ENCODE data around the gene GLIS1. TPM values are rescaled to one million over a fixed set of nuclear protein-coding genes. Genes with fewer than 3 reads are reported as not detected.

Gene GLIS1
- total and polyA plus RNA-seq, 2 of the 8 experiments (the other 6 are each of a cell fraction or from before 2014, with no cell fraction given) = 0.15 to 0.22 TPM

DNA sequence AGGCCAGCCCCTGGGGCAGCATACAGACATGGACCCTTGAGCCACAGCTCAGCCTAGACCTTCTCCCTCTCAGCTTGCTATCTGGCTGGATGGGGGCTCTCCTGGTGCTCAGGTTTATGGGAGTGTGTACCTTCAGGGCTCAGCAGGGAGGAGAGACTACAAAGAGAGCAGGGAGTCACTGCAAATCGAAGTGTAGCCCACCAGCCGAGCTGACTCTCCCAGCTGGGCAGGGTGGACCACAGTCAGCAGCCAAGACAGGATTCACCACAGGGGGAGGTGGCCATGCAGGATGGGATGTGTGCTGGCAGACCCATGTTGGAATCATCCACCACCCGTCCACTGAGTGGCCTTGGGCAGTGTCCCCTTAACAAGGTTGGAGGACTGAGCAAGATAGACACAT is 78.3 kb downstream of the GLIS1 start:
- H3K27ac ChIP-seq (ENCODE audit: low read depth, low read length) = no peak overlapping the region
- no peak for FAIRE-seq
- no peak overlapping the region for H3K23ac ChIP-seq (ENCODE audit: insufficient read length)
- H3K79me2 ChIP-seq (ENCODE audit: control insufficient read depth in 1 of 2, insufficient read depth in 2 of 2, low read length in 2 of 2) = no peaks in the 10 kb centered on the region
- no peaks in the 10 kb centered on the region for H3K23me2 ChIP-seq (ENCODE audit: low read depth, low read length)
- H3K9me3 ChIP-seq (ENCODE audit: insufficient read depth in 2 of 2, low read depth in 1 of 2, low read length in 1 of 2) = no peaks in the 10 kb centered on the region
- H3K27me3 ChIP-seq (replicated peaks in 1 of 4; ENCODE audit: control insufficient read depth in 3 of 4, extremely low read depth in 1 of 4, insufficient read depth in 3 of 4, low read length in 3 of 4) = no peaks in the 10 kb centered on the region
- H3K4ac ChIP-seq (replicated peaks; ENCODE audit: insufficient read length, low read depth, low read length) = no peak overlapping the region
- no peak overlapping the region for H2BK5ac ChIP-seq (ENCODE audit: low read depth, low read length)
- H2AFZ ChIP-seq (ENCODE audit: low read length) = no peak overlapping the region
- H2AK5ac ChIP-seq (ENCODE audit: low read depth, low read length) = no peak overlapping the region
- WGBS, 2 experiments (ENCODE audit: extremely low coverage in 1 of 2, insufficient coverage in 1 of 2, insufficient read length in 1 of 2, insufficient replicate concordance in 2 of 2, low coverage in 1 of 2, low lambda C conversion rate in 2 of 2, missing lambda C conversion rate in 1 of 2) = 92% methylated on average over 2 of the region's 3 CpGs; no CpG with 5 or more reads in 1 of the 2 experiments
- TF ChIP-seq RNF2 (IDR thresholded peaks at IDR 0.05; ENCODE audit: borderline replicate concordance, low read depth, low read length, missing control alignments, poor library complexity, severe bottlenecking) (no peak), POU5F1 (IDR thresholded peaks at IDR 0.05; ENCODE audit: low read depth, low read length) (no peak), CHD1 (IDR thresholded peaks at IDR 0.05; ENCODE audit: low read depth, low read length) (no peak), KDM1A (IDR thresholded peaks at IDR 0.05; ENCODE audit: borderline replicate concordance, low read length) (no peak), NRF1 (IDR thresholded peaks at IDR 0.05; ENCODE audit: low read depth, low read length) (no peak), KDM5A (IDR thresholded peaks at IDR 0.05; ENCODE audit: low read length) (no peak)
- TF ChIP-seq, protein P1, sequence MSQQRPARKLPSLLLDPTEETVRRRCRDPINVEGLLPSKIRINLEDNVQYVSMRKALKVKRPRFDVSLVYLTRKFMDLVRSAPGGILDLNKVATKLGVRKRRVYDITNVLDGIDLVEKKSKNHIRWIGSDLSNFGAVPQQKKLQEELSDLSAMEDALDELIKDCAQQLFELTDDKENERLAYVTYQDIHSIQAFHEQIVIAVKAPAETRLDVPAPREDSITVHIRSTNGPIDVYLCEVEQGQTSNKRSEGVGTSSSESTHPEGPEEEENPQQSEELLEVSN (IDR thresholded peaks at IDR 0.05) = no peak
- no peak for DNase-seq (ENCODE audit: low read depth in 1 of 2, low spot score in 2 of 2)
- H4K20me1 ChIP-seq (replicated peaks in 1 of 2; ENCODE audit: control insufficient read depth in 1 of 2, insufficient read depth in 2 of 2, low read length in 2 of 2) = no peaks in the 10 kb centered on the region
- H2BK20ac ChIP-seq (ENCODE audit: low read length) = no peak overlapping the region
- no peak overlapping the region for H3K9ac ChIP-seq (replicated peaks in 1 of 4; ENCODE audit: extremely low read depth in 1 of 4, low read depth in 3 of 4, low read length in 3 of 4)
- H3K18ac ChIP-seq (ENCODE audit: extremely low read depth, low read length) = no peak overlapping the region
- no peaks in the 10 kb centered on the region; a peak in 1 of 7 replicates for H3K4me1 ChIP-seq (replicated peaks in 1 of 4; ENCODE audit: control insufficient read depth in 3 of 4, insufficient read depth in 4 of 4, low read length in 3 of 4)
- no peaks in the 10 kb centered on the region for H3K36me3 ChIP-seq (ENCODE audit: control insufficient read depth in 2 of 4, insufficient read depth in 4 of 4, low read length in 3 of 4)
- 0 out of 2 replicates have a peak overlapping the region, but pooled peaks have one; percentile 7 for H4K8ac ChIP-seq (ENCODE audit: extremely low read depth, insufficient read depth, low read length)
- no peak overlapping the region for H3K14ac ChIP-seq (ENCODE audit: insufficient read length)
- 0 out of 2 replicates have a peak overlapping the region, but pooled peaks have one; percentile 47 for H2BK15ac ChIP-seq (ENCODE audit: low read length)
- H3K4me2 ChIP-seq (ENCODE audit: insufficient read depth in 1 of 2, low read depth in 2 of 2, low read length in 2 of 2) = no peak overlapping the region
- no peak overlapping the region for H4K91ac ChIP-seq (replicated peaks; ENCODE audit: insufficient read length, low read length)
- H4K5ac ChIP-seq (ENCODE audit: insufficient read length, low read depth, low read length) = no peak overlapping the region
- H3K4me3 ChIP-seq (ENCODE audit: extremely low read depth in 1 of 4, insufficient read depth in 2 of 4, low read depth in 3 of 4, low read length in 4 of 4) = no peak overlapping the region
- ChIA-PET CTCF (ENCODE audit: partially characterized antibody) (interaction anchor here (0.8 to 2.1 kb wide), 5 partner anchors 15 to 175 kb away, joined by 3 to 11 read pairs (median 3); no protein-coding TSS in a partner anchor), POLR2A (ENCODE audit: partially characterized antibody) (no interaction called here)
- no peaks in the 10 kb centered on the region; the same call in 1 of the 2 replicates for H3K79me1 ChIP-seq (ENCODE audit: low read depth, low read length)
- no peak overlapping the region for H2BK120ac ChIP-seq (replicated peaks; ENCODE audit: low read depth, low read length)
- no peak overlapping the region for H2BK12ac ChIP-seq (ENCODE audit: low read depth, low read length)
- no peak overlapping the region for H3K56ac ChIP-seq (replicated peaks; ENCODE audit: insufficient read length, low read depth, low read length)

All from H1 (cell line).